Vagina (tissue), 2 donors: ENCODE results near the gene PHLPP1.

Source experiments
- POLR2AphosphoS5 ChIP-seq, 2 donors: sonication (generic); formaldehyde crosslinking; IDR thresholded peaks; one replicate each; pipeline ENCODE4 v1.9.0; 2017; ENCODE audit warnings: antibody characterized with exemption in 2 of 2, mild to moderate bottlenecking in 2 of 2, low read depth in 1 of 2; ENCODE audit not compliant: insufficient read depth in 1 of 2
- TF ChIP-seq, protein P1 (sequence below), 3 experiments: fragments of 450-650 bp in 2 of 3; fragments of 200-600 bp in 1 of 3; sonication (generic) in 1 of 3; IDR thresholded peaks; one replicate each; pipeline ENCODE4 v1.5.1; 2017 to 2019; ENCODE audit warnings: antibody characterized with exemption in 3 of 3, mild to moderate bottlenecking in 2 of 3, moderate library complexity in 2 of 3

DNA sequence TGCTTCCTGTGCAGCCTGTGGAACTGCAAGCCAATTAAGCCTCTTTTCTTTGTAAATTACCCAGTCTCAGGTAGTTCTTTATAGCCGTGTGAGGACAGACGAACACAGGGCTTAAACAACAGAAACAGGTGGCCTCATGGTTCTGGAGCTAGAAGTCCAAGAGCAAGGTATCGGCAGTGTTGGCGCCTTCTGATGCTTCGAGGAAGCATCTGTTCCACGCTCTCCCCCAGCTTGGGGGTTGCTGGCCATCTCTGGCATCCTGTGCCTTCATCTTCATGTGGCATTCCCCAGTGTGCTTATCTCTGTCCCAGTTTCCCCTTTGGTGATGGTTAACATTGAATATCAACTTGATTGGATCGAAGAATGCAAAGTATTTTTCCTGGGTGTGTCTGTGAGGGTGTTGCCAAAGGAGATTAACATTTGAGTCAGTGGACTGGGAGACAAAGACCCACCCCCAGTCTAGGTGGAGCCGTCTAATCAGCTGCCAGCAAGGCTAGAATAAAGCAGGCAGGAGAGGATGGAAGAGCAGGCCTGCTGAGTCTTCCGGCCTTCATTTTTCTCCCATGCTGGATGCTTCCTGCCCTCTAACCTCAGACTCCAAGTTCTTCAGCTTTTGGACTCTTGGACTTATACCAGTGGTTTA lies 287.6 kb downstream of the PHLPP1 start:
- TF ChIP-seq POLR2AphosphoS5 (IDR thresholded peaks at IDR 0.05; ENCODE audit: insufficient read depth in 1 of 2, low read depth in 1 of 2), result no peak
- TF ChIP-seq, protein P1, sequence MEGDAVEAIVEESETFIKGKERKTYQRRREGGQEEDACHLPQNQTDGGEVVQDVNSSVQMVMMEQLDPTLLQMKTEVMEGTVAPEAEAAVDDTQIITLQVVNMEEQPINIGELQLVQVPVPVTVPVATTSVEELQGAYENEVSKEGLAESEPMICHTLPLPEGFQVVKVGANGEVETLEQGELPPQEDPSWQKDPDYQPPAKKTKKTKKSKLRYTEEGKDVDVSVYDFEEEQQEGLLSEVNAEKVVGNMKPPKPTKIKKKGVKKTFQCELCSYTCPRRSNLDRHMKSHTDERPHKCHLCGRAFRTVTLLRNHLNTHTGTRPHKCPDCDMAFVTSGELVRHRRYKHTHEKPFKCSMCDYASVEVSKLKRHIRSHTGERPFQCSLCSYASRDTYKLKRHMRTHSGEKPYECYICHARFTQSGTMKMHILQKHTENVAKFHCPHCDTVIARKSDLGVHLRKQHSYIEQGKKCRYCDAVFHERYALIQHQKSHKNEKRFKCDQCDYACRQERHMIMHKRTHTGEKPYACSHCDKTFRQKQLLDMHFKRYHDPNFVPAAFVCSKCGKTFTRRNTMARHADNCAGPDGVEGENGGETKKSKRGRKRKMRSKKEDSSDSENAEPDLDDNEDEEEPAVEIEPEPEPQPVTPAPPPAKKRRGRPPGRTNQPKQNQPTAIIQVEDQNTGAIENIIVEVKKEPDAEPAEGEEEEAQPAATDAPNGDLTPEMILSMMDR (IDR thresholded peaks at IDR 0.05), result no peak
